ENCODE data around the gene MRPS18A.

DNA sequence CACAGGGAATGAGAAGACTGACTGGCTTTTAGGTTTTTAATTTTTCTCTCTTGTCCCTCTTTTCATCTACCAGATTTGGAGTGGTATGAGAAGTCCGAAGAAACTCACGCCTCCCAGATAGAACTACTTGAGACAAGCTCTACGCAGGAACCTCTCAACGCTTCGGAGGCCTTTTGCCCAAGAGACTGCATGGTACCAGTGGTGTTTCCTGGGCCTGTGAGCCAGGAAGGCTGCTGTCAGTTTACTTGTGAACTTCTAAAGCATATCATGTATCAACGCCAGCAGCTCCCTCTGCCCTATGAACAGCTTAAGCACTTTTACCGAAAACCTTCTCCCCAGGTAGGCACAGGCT, 51.3 kb downstream of the MRPS18A start:
- TF ChIP-seq POLR2A (IDR thresholded peaks at IDR 0.05): no peak
- TF ChIP-seq, protein P1, sequence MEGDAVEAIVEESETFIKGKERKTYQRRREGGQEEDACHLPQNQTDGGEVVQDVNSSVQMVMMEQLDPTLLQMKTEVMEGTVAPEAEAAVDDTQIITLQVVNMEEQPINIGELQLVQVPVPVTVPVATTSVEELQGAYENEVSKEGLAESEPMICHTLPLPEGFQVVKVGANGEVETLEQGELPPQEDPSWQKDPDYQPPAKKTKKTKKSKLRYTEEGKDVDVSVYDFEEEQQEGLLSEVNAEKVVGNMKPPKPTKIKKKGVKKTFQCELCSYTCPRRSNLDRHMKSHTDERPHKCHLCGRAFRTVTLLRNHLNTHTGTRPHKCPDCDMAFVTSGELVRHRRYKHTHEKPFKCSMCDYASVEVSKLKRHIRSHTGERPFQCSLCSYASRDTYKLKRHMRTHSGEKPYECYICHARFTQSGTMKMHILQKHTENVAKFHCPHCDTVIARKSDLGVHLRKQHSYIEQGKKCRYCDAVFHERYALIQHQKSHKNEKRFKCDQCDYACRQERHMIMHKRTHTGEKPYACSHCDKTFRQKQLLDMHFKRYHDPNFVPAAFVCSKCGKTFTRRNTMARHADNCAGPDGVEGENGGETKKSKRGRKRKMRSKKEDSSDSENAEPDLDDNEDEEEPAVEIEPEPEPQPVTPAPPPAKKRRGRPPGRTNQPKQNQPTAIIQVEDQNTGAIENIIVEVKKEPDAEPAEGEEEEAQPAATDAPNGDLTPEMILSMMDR (IDR thresholded peaks at IDR 0.05): no peak

Data from esophagus squamous epithelium (tissue), 4 donors.